GM06990 (cell line): ENCODE measurements around the gene CLEC3B.
A peak's percentile ranks its signal among the peaks of the same experiment; 100 is the strongest.

Experiments used
- DNase-seq: peaks from one replicate; pipeline ENCODE4 v3.0.0-alpha.2; 2011; ENCODE audit not compliant: insufficient read length; ENCODE audit errors: extremely low read depth
- H3K27me3 ChIP-seq: replicated peaks from 2 replicates; pipeline ENCODE4 v1.6.0; 2011; ENCODE audit warnings: low read length; ENCODE audit not compliant: control insufficient read depth, insufficient read depth
- H3K36me3 ChIP-seq: 2 replicates; pipeline ENCODE4 v1.5.1; 2011; ENCODE audit warnings: low read length; ENCODE audit not compliant: control insufficient read depth, insufficient read depth
- H3K4me3 ChIP-seq: replicated peaks from 2 replicates; pipeline ENCODE4 v1.5.1; 2011; ENCODE audit warnings: low read depth, mild to moderate bottlenecking, control low read depth, low read length
- TF ChIP-seq, protein P1 (sequence below): IDR thresholded peaks from 2 replicates; pipeline ENCODE4 v1.5.1; 2011; ENCODE audit warnings: low read length, control low read depth, mild to moderate bottlenecking, inconsistent platforms; ENCODE audit not compliant: insufficient read depth, poor library complexity, severe bottlenecking

CLEC3B gene

DNA sequence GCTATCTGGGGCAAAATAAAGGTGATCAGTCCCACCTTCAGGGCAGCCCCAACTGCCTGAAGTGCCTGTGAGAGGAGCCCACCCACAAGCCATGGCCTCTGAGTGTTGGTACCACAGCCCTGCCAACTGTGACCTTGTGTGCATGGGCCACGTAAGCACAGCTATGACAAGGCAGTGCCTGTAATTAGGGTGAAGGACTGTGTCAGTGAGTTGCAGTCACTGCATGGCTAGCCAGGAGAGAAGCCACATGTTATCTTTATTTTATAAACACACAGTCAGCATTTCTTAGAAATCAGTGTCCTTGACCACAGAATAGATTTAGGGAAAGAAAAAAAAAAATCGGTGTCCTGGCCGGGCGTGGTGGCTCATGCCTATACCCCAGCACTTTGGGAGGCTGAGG lies 25.3 kb upstream of the CLEC3B start:
- TF ChIP-seq, protein P1, sequence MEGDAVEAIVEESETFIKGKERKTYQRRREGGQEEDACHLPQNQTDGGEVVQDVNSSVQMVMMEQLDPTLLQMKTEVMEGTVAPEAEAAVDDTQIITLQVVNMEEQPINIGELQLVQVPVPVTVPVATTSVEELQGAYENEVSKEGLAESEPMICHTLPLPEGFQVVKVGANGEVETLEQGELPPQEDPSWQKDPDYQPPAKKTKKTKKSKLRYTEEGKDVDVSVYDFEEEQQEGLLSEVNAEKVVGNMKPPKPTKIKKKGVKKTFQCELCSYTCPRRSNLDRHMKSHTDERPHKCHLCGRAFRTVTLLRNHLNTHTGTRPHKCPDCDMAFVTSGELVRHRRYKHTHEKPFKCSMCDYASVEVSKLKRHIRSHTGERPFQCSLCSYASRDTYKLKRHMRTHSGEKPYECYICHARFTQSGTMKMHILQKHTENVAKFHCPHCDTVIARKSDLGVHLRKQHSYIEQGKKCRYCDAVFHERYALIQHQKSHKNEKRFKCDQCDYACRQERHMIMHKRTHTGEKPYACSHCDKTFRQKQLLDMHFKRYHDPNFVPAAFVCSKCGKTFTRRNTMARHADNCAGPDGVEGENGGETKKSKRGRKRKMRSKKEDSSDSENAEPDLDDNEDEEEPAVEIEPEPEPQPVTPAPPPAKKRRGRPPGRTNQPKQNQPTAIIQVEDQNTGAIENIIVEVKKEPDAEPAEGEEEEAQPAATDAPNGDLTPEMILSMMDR: no peak
- no peak for DNase-seq
- H3K27me3 ChIP-seq: no peaks in the 10 kb centered on the region
- peaks cover 12% of the 10 kb centered on the region for H3K36me3 ChIP-seq
- H3K4me3 ChIP-seq: no peak overlapping the region

DNA sequence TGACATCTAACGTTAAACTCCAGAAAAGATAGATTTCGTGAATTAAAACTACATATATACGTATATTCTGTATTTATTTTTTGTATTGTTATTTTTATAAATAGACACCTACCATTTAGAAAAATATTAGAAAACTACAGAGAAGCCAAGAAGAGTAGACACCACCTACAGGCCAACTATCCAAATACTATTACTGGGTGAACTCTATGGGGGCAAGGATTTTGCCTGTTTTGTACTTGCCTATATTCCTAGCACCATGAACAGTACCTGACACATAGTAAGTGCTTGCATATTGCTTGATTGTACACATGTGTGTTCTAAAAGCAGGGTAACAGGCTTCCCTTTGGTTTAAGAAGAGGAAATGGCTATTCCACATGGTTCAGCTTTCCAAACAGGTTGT lies 24.4 kb upstream of the CLEC3B start:
- H3K36me3 ChIP-seq: peaks cover 11% of the 10 kb centered on the region
- TF ChIP-seq, protein P1: peak; percentile 12
- DNase-seq: no peak

DNA sequence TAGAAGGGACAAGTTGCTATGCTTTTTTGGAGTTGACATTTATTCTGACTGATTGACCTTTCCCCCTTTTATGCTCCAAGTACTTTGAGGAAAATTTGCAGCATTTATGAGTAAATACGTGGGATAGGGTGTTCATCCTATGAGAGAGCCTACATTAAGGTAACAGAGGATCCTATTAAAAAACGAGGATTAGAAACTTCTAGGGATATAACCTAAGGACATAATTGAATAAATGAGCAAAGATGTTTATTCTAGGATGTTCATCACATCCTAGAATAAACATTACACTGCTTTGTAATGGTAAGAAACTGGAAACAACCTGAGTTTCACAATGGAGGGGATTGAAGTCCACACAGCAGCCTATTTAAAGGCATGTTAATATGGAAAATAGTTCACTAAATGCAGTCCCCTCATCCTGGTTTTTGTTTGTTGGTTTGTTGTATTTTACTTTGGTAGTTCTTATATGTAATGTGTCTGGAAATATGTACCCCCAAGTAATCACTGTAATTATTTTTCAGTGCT lies 23.9 kb upstream of the CLEC3B start:
- no peaks in the 10 kb centered on the region for H3K27me3 ChIP-seq
- TF ChIP-seq, protein P1: no peak
- H3K4me3 ChIP-seq: no peak overlapping the region
- peaks cover 10% of the 10 kb centered on the region for H3K36me3 ChIP-seq
- no peak for DNase-seq

More for the DNA sequence above, 24.4 kb upstream of the CLEC3B start:
- H3K4me3 ChIP-seq: no peak overlapping the region
- H3K27me3 ChIP-seq: no peaks in the 10 kb centered on the region

DNA sequence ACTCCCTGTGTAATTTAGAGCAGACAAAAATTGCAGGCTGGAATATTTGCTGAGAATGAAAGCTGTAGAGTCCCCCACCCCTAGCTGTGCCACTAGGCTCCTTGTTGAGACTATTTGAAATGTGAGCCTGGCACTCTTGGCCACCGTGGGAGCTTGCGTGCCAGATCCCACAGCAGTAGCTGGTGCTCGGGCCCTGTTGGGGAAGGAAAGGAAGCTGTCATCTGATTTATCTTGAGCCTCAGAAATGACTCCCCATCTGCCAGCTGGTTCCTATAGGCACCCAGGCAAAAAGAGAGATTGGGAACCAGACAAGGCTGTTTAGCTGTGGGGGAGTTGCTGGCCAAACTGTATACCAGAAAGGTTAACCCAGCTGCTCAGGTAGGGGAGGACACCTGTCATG lies 23.4 kb upstream of the CLEC3B start:
- no peak for DNase-seq
- TF ChIP-seq, protein P1: no peak
- Histone ChIP-seq H3K36me3 (peaks cover 14% of the 10 kb centered on the region), H3K27me3 (no peaks in the 10 kb centered on the region), H3K4me3 (no peak overlapping the region)

DNA sequence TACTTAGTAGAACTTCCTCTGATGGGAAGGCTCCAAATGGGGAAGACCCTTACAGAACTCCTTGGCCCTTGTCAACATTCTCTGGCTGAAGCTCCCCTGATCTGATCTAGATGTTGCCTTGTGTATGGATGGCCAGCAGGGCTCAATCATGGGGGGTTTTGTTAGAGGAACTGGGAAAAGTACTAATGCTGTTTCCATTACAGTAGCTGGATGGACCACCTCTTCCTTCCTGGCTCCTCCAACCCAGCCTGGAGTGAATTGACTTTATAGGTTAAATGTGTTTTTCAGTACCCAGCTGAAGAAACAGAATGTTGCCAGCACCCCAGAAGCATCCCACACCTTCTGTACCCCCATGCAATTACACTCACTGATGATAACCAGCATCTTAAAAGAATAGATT lies 22.7 kb upstream of the CLEC3B start:
- Histone ChIP-seq H3K4me3 (no peak overlapping the region), H3K27me3 (no peaks in the 10 kb centered on the region), H3K36me3 (peaks cover 17% of the 10 kb centered on the region)
- TF ChIP-seq, protein P1: no peak
- no peak for DNase-seq

DNA sequence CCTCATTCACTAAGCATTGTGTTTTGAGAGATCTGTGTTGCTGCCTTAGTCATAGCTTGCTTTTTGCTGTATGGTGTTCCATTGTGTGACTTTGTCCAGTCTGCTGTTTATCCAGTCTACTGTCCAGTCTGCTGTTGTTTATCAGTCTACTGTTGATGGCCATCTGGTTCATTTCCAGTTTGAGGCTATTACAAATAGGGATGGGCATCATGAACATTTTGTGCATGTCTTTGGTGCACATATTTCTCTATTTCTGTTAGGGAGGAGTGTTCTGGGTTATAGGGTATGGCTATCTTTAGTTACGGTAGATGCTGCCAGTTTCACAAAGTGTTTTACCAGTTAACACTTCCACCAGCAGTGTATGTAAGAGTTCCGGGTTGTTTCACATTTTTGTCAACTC lies 22.2 kb upstream of the CLEC3B start:
- DNase-seq: no peak
- H3K4me3 ChIP-seq: no peak overlapping the region
- TF ChIP-seq, protein P1: no peak
- H3K27me3 ChIP-seq: no peaks in the 10 kb centered on the region
- H3K36me3 ChIP-seq: peaks cover 17% of the 10 kb centered on the region
